ENCODE data around the gene FAM163B.

The FAM163B gene

DNA sequence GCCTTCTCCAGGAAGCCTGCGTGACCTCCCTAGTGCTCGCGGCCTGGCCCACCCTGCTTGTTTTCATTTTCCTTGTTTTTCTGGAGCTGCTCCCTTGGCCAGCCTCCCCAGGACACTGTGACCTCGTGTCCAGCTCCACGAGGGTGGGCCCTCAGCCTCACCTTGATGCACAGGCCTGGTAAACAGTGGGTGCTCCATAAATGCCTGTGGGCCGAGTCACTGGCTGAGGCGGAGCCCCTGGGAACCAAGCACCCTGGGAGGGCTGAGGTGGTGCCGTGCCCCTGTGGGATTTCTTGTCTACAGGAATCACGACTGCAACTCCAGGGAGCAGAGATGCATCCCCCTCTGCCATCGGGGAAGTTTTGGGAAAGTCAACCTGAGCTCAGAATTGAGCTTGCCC lies 17.2 kb downstream of the FAM163B start:
- TF ChIP-seq GABPA (IDR thresholded peaks at IDR 0.05; ENCODE audit: low read depth), result no peak
- no peak for TF ChIP-seq SPI1 (IDR thresholded peaks at IDR 0.05; ENCODE audit: borderline replicate concordance, low read depth)
- TF ChIP-seq CTCF (IDR thresholded peaks at IDR 0.05; ENCODE audit: insufficient read depth, low read length), result no peak
- no peak for TF ChIP-seq REST (IDR thresholded peaks at IDR 0.05; ENCODE audit: insufficient replicate concordance, low read depth)
- no peak for TF ChIP-seq POLR2AphosphoS5 (IDR thresholded peaks at IDR 0.05; ENCODE audit: low read depth)
- Histone ChIP-seq H3K27me3 (ENCODE audit: insufficient read depth, poor library complexity, severe bottlenecking) (no peaks in the 10 kb centered on the region), H3K4me3 (replicated peaks; ENCODE audit: insufficient read depth, low read length) (no peak overlapping the region), H3K27ac (replicated peaks) (no peak overlapping the region)
- DNase-seq (ENCODE audit: low read depth in 1 of 2, low spot score in 1 of 2), result no peak

- no peak for DNase-seq (ENCODE audit: low read depth in 1 of 2, low spot score in 1 of 2)
- H3K4me3 ChIP-seq (replicated peaks; ENCODE audit: insufficient read depth, low read length), result no peak overlapping the region
- TF ChIP-seq GABPA (IDR thresholded peaks at IDR 0.05; ENCODE audit: low read depth) (no peak), CTCF (IDR thresholded peaks at IDR 0.05; ENCODE audit: insufficient read depth, low read length) (no peak), POLR2AphosphoS5 (IDR thresholded peaks at IDR 0.05; ENCODE audit: low read depth) (no peak), REST (IDR thresholded peaks at IDR 0.05; ENCODE audit: insufficient replicate concordance, low read depth) (no peak), SPI1 (IDR thresholded peaks at IDR 0.05; ENCODE audit: borderline replicate concordance, low read depth) (no peak)
- peaks cover 2% of the 10 kb centered on the region for H3K27me3 ChIP-seq (ENCODE audit: insufficient read depth, poor library complexity, severe bottlenecking)
- H3K27ac ChIP-seq (replicated peaks), result no peak overlapping the region
Observed at GRCh38 chr9:133591116-133591910, 17.9 kb downstream of the FAM163B start.

GRCh38 chr9:133590231-133590855 lies 18.8 kb downstream of the FAM163B start:
- peaks cover 12% of the 10 kb centered on the region for H3K27me3 ChIP-seq (ENCODE audit: insufficient read depth, poor library complexity, severe bottlenecking)
- DNase-seq (ENCODE audit: low read depth in 1 of 2, low spot score in 1 of 2), result no peak
- no peak overlapping the region for H3K27ac ChIP-seq (replicated peaks)
- no peak for TF ChIP-seq CTCF (IDR thresholded peaks at IDR 0.05; ENCODE audit: insufficient read depth, low read length)
- TF ChIP-seq SPI1 (IDR thresholded peaks at IDR 0.05; ENCODE audit: borderline replicate concordance, low read depth), result no peak
- TF ChIP-seq POLR2AphosphoS5 (IDR thresholded peaks at IDR 0.05; ENCODE audit: low read depth), result no peak
- no peak for TF ChIP-seq REST (IDR thresholded peaks at IDR 0.05; ENCODE audit: insufficient replicate concordance, low read depth)
- TF ChIP-seq GABPA (IDR thresholded peaks at IDR 0.05; ENCODE audit: low read depth), result no peak
- H3K4me3 ChIP-seq (replicated peaks; ENCODE audit: insufficient read depth, low read length), result no peak overlapping the region
